ENCODE data around the gene SLC31A1.

- TF ChIP-seq CTCF (conservative IDR thresholded peaks at IDR 0.05; ENCODE audit: low read depth in 2 of 2) (no peak), ZNF462 (CRISPR knock-in tag; IDR thresholded peaks at IDR 0.05) (no peak), POLR2AphosphoS5 (IDR thresholded peaks at IDR 0.05; ENCODE audit: low read depth) (no peak), NANOG (IDR thresholded peaks at IDR 0.05; ENCODE audit: borderline replicate concordance) (no peak), EZH2 (IDR thresholded peaks at IDR 0.05; ENCODE audit: low read depth, unreplicated experiment) (no peak), REST (IDR thresholded peaks at IDR 0.05; ENCODE audit: unreplicated experiment) (no peak), JUNB (IDR thresholded peaks at IDR 0.05; ENCODE audit: unreplicated experiment) (no peak), EZH2phosphoT487 (IDR thresholded peaks at IDR 0.05; ENCODE audit: unreplicated experiment) (no peak), CREB1 (CRISPR knock-in tag; IDR thresholded peaks at IDR 0.05; ENCODE audit: low read depth) (no peak)
These were observed 48.5 kb downstream of the SLC31A1 start for GRCh38 chr9:113269871-113270270.

All from GM23338 (cell line).